Liver (tissue), 9 donors: Measurements from ENCODE around the gene CD180. TPM values are rescaled to one million over a fixed set of nuclear protein-coding genes. Genes with fewer than 3 reads are reported as not detected.

Source experiments
- DNase-seq: peaks from one replicate; pipeline ENCODE4 v3.0.0-alpha.2; 2017; ENCODE audit warnings: low spot score
- H3K27ac ChIP-seq, 2 donors: one replicate each; pipeline ENCODE4 v1.7.0; 2013; ENCODE audit warnings: inconsistent platforms in 2 of 2, low read length in 2 of 2, control low read depth in 1 of 2, low read depth in 1 of 2, mild to moderate bottlenecking in 1 of 2
- H3K27me3 ChIP-seq, 4 donors: one replicate each; pipeline versions ENCODE4 v1.6.1 to v1.7.0; 2013; ENCODE audit warnings: low read length in 3 of 4, inconsistent platforms in 1 of 4, mild to moderate bottlenecking in 1 of 4, moderate library complexity in 1 of 4; ENCODE audit not compliant: control insufficient read depth in 4 of 4, insufficient read depth in 4 of 4
- H3K36me3 ChIP-seq, 4 donors: one replicate each; pipeline versions ENCODE4 v1.6.1 to v1.7.0; 2013; ENCODE audit warnings: low read length in 3 of 4, mild to moderate bottlenecking in 3 of 4, low read depth in 1 of 4, moderate library complexity in 1 of 4; ENCODE audit not compliant: control insufficient read depth in 4 of 4, insufficient read depth in 3 of 4
- H3K4me1 ChIP-seq, 4 donors: one replicate each; pipeline versions ENCODE4 v1.6.1 to v1.7.0; 2013; ENCODE audit warnings: low read length in 3 of 4, mild to moderate bottlenecking in 3 of 4, moderate library complexity in 1 of 4; ENCODE audit not compliant: control insufficient read depth in 4 of 4, insufficient read depth in 4 of 4
- H3K4me3 ChIP-seq, 3 donors: one replicate each; pipeline versions ENCODE4 v1.6.1 to v1.7.0; 2013; ENCODE audit warnings: low read length in 3 of 3, control low read depth in 1 of 3, low read depth in 1 of 3, mild to moderate bottlenecking in 1 of 3
- H3K9ac ChIP-seq, 2 donors: one replicate each; pipeline ENCODE4 v1.7.0; 2013; ENCODE audit warnings: low read length in 2 of 2, mild to moderate bottlenecking in 2 of 2, moderate library complexity in 2 of 2, control low read depth in 1 of 2, low read depth in 1 of 2
- H3K9me3 ChIP-seq, 4 donors: one replicate each; pipeline versions ENCODE4 v1.6.1 to v1.7.0; 2013; ENCODE audit warnings: low read length in 3 of 4; ENCODE audit not compliant: control insufficient read depth in 4 of 4
- EGR1 ChIP-seq, 2 donors: IDR thresholded peaks; 2 replicates each; pipeline ENCODE4 v1.6.1; 2016 to 2018; ENCODE audit warnings: antibody characterized with exemption in 2 of 2, low read depth in 2 of 2
- FOXA1 ChIP-seq: IDR thresholded peaks from 2 replicates; pipeline ENCODE4 v1.6.1; 2016; ENCODE audit warnings: antibody characterized with exemption
- FOXA2 ChIP-seq: IDR thresholded peaks from 2 replicates; pipeline ENCODE4 v1.6.1; 2016; ENCODE audit warnings: antibody characterized with exemption
- GABPA ChIP-seq, 2 donors: IDR thresholded peaks in 1 of 2; conservative IDR thresholded peaks in 1 of 2; 2 replicates each; pipeline ENCODE4 v1.6.1; 2016; ENCODE audit warnings: antibody characterized with exemption in 2 of 2, mild to moderate bottlenecking in 1 of 2, moderate library complexity in 1 of 2
- HNF4A ChIP-seq, 2 donors: conservative IDR thresholded peaks; 2 replicates each; pipeline ENCODE4 v1.6.1; 2016; ENCODE audit warnings: antibody characterized with exemption in 2 of 2, mild to moderate bottlenecking in 2 of 2
- JUND ChIP-seq, 2 donors: IDR thresholded peaks; 2 replicates each; pipeline ENCODE4 v1.6.1; 2016; ENCODE audit warnings: antibody characterized with exemption in 2 of 2
- MAX ChIP-seq: IDR thresholded peaks from 2 replicates; pipeline ENCODE4 v1.6.1; 2016; ENCODE audit warnings: antibody characterized with exemption
- RAD21 ChIP-seq, 2 donors: IDR thresholded peaks; 2 replicates each; pipeline ENCODE4 v1.6.1; 2016; ENCODE audit warnings: antibody characterized with exemption in 2 of 2, mild to moderate bottlenecking in 2 of 2
- REST ChIP-seq: IDR thresholded peaks from 2 replicates; pipeline ENCODE4 v1.6.1; 2016; ENCODE audit warnings: antibody characterized with exemption, mild to moderate bottlenecking
- SP1 ChIP-seq: IDR thresholded peaks from 2 replicates; pipeline ENCODE4 v1.6.1; 2018; ENCODE audit warnings: antibody characterized with exemption, mild to moderate bottlenecking
- TAF1 ChIP-seq: conservative IDR thresholded peaks from 2 replicates; pipeline ENCODE4 v1.6.1; 2016; ENCODE audit warnings: antibody characterized with exemption, mild to moderate bottlenecking
- ZBTB33 ChIP-seq: IDR thresholded peaks from 2 replicates; pipeline ENCODE4 v1.6.1; 2016; ENCODE audit warnings: antibody characterized with exemption
- WGBS: extraction: QIAGEN DNeasy Blood & Tissue Kit; methylation state at CpG from one replicate; pipeline ENCODE4 v1.1.7; 2013; 5-methylcytosine and 5-hydroxymethylcytosine counted together
- polyA plus RNA-seq, 2 donors: library from polyadenylated mRNA; stranded (reverse) in 1 of 2; unstranded in 1 of 2; fragments of 200-250 nt in 1 of 2; fragments of >200 nt in 1 of 2; fragmentation: Nextera tagmentation in 1 of 2; extraction: Ambion mirVana in 1 of 2; gene quantifications; one replicate each; pipeline versions ENCODE4 v1.2.1 to v1.2.3, GENCODE V29; 2013 to 2015
- total RNA-seq, 2 donors: library from RNA; depleted of rRNA; stranded (reverse); fragments of >200 nt; gene quantifications; one replicate each; pipeline ENCODE4 v1.2.3, GENCODE V29; 2014
- donor health status: healthy.
- donor health status: healthy.
- donor health status: healthy.
- donor health status: healthy.
- donor health status: healthy.

Gene CD180
- total and polyA plus RNA-seq, 4 donors = 0.33 to 3.7 (median 0.78) TPM

GRCh38 chr5:67183859-67184258 lies 12.7 kb downstream of the CD180 start:
- WGBS = 96% methylated on average over 3 of the region's 3 CpGs
- H3K9ac ChIP-seq = no peak overlapping the region
- H3K36me3 ChIP-seq = no peaks in the 10 kb centered on the region
- no peak for TF ChIP-seq MAX
- no peak for DNase-seq
- H3K4me3 ChIP-seq = no peak overlapping the region
- no peaks in the 10 kb centered on the region for H3K4me1 ChIP-seq
- H3K9me3 ChIP-seq = no peaks in the 10 kb centered on the region
- no peak overlapping the region for H3K27ac ChIP-seq
- no peaks in the 10 kb centered on the region for H3K27me3 ChIP-seq

- no peaks in the 10 kb centered on the region for H3K36me3 ChIP-seq
- no peaks in the 10 kb centered on the region for H3K27me3 ChIP-seq
- no peak overlapping the region for H3K4me3 ChIP-seq
- WGBS = 37% methylated on average over 6 of the region's 6 CpGs
- no peaks in the 10 kb centered on the region for H3K4me1 ChIP-seq
- H3K9ac ChIP-seq = no peak overlapping the region
- DNase-seq = no peak
- no peak for TF ChIP-seq EGR1 (IDR thresholded peaks at IDR 0.05; ENCODE audit: low read depth in 2 of 2)
- TF ChIP-seq RAD21 (IDR thresholded peaks at IDR 0.05) = no peak
- TF ChIP-seq REST = no peak
- TF ChIP-seq ZBTB33 = no peak
- TF ChIP-seq FOXA2 = no peak
- no peak overlapping the region for H3K27ac ChIP-seq
- no peaks in the 10 kb centered on the region for H3K9me3 ChIP-seq
Observed at GRCh38 chr5:67182301-67182790, 14.3 kb downstream of the CD180 start.

- no peaks in the 10 kb centered on the region for H3K27me3 ChIP-seq
- no peaks in the 10 kb centered on the region for H3K9me3 ChIP-seq
- no peak overlapping the region for H3K9ac ChIP-seq
- H3K27ac ChIP-seq = no peak overlapping the region
- no peaks in the 10 kb centered on the region for H3K4me1 ChIP-seq
- 74% methylated on average over 5 of the region's 5 CpGs for WGBS
- no peaks in the 10 kb centered on the region for H3K36me3 ChIP-seq
- TF ChIP-seq SP1 (no peak), RAD21 (IDR thresholded peaks at IDR 0.05) (no peak), JUND (IDR thresholded peaks at IDR 0.05) (no peak), GABPA (IDR thresholded peaks at IDR 0.05 in 1 of 2, conservative IDR thresholded peaks at IDR 0.05 in 1 of 2) (no peak), ZBTB33 (no peak), TAF1 (no peak), REST (no peak), FOXA1 (no peak), HNF4A (conservative IDR thresholded peaks at IDR 0.05) (no peak)
- no peak overlapping the region for H3K4me3 ChIP-seq
- DNase-seq = no peak
Observed at GRCh38 chr5:67181648-67182221, 14.9 kb downstream of the CD180 start.
